GM23248 (cell line): ENCODE measurements around the gene HDAC4.

Experiments used
- EZH2 ChIP-seq: fragments of 200-600 bp; sonication (generic); IDR thresholded peaks from 2 replicates; pipeline ENCODE4 v1.6.1; 2018; ENCODE audit warnings: antibody characterized with exemption, mild to moderate bottlenecking; ENCODE audit not compliant: insufficient read depth, poor library complexity, severe bottlenecking
- EZH2phosphoT487 ChIP-seq: fragments of 200-600 bp; sonication (generic); IDR thresholded peaks from 2 replicates; pipeline ENCODE4 v1.6.1; 2018; ENCODE audit warnings: antibody characterized with exemption, moderate library complexity, mild to moderate bottlenecking, low read depth; ENCODE audit not compliant: insufficient read depth

GRCh38 chr2:239204136-239204875 lies 196.5 kb downstream of the HDAC4 start:
- TF ChIP-seq EZH2 = no peak
- TF ChIP-seq EZH2phosphoT487 = no peak
